GM12875 (cell line): Measurements from ENCODE around the gene CYP3A5.
"Not testable (repeated sequence)": the region's sequence is repeated elsewhere in the genome, so short reads cannot be mapped to it uniquely, and the experiment has no call there.

Experiments
- H3K4me3 ChIP-seq: one replicate; pipeline ENCODE4 v1.5.1; 2011; ENCODE audit warnings: low read depth, low read length, control low read depth
- CTCF ChIP-seq: IDR thresholded peaks from 2 replicates; pipeline ENCODE4 v1.5.1; 2011; ENCODE audit warnings: low read depth, mild to moderate bottlenecking, control low read depth, inconsistent platforms, low read length, moderate library complexity, borderline replicate concordance; ENCODE audit not compliant: insufficient read depth

The CYP3A5 gene

GRCh38 chr7:99642027-99642426, 37.8 kb downstream of the CYP3A5 start:
- TF ChIP-seq CTCF, result no peak
- no peak overlapping the region for H3K4me3 ChIP-seq

GRCh38 chr7:99639267-99639666, 40.5 kb downstream of the CYP3A5 start:
- no peak for TF ChIP-seq CTCF
- no peak overlapping the region for H3K4me3 ChIP-seq

- TF ChIP-seq CTCF, result no peak
- H3K4me3 ChIP-seq, result no peak overlapping the region
Observed at GRCh38 chr7:99638731-99639130, 41.1 kb downstream of the CYP3A5 start.

DNA sequence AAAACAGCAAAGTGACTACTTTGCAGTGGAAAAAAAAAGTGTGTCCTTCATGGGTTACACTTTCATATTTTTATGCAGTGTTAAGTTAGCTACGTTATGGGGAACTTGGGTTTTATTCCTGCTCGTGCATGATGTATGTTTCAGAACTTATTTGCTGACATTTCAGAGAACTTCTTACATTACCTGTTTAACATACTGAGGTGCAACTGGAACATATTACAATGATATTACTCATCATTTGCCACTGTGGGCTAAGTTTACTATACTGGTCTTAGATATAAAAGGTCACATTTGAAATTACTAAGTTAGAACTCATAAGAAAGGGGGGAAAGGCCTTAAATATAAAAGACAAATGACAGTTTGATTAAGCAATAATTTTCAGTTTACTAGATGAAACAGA, 42.4 kb downstream of the CYP3A5 start:
- not testable (repeated sequence) for H3K4me3 ChIP-seq

DNA sequence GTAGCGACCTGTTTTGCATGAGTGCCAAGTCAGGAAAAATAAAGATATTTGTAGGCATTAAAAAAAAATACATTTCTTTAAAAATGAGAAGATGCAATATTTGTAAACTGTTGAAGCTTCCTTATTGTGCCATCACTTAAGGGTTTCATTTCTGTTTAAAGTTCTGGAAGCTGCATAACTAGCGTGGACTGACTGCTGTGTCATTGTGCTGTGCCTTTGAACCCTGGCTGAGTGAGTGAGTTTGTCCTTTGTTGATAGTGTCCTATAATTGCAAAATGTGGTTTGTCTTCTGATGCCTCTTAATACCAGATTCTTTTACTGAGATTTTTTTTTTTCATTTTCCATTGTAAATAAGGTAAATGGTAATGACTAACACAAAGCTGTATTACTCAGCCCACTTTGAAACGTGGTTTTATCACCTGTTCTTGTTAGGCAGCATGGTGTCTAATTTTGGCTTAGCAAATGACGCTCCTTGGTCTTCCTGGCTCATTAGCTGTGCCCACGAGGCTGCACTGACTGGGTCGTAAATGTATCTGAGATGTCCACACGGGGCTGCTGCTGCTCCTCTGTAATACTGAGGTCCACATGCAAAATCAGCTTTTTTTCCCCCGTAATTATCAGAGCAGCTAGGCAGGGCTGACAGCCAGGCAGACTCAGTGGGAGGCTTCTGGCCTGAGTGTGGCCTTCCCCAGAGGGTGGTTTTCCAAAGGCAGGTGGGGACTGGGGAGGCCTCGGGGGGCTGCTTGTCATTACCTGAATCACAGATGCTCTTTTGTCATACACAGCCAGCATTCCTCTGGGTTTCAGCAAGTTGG, 48.3 kb downstream of the CYP3A5 start:
- H3K4me3 ChIP-seq, result no peak overlapping the region
- TF ChIP-seq CTCF, result no peak

GRCh38 chr7:99629643-99630042, 50.2 kb downstream of the CYP3A5 start:
- no peak for TF ChIP-seq CTCF
- no peak overlapping the region for H3K4me3 ChIP-seq

DNA sequence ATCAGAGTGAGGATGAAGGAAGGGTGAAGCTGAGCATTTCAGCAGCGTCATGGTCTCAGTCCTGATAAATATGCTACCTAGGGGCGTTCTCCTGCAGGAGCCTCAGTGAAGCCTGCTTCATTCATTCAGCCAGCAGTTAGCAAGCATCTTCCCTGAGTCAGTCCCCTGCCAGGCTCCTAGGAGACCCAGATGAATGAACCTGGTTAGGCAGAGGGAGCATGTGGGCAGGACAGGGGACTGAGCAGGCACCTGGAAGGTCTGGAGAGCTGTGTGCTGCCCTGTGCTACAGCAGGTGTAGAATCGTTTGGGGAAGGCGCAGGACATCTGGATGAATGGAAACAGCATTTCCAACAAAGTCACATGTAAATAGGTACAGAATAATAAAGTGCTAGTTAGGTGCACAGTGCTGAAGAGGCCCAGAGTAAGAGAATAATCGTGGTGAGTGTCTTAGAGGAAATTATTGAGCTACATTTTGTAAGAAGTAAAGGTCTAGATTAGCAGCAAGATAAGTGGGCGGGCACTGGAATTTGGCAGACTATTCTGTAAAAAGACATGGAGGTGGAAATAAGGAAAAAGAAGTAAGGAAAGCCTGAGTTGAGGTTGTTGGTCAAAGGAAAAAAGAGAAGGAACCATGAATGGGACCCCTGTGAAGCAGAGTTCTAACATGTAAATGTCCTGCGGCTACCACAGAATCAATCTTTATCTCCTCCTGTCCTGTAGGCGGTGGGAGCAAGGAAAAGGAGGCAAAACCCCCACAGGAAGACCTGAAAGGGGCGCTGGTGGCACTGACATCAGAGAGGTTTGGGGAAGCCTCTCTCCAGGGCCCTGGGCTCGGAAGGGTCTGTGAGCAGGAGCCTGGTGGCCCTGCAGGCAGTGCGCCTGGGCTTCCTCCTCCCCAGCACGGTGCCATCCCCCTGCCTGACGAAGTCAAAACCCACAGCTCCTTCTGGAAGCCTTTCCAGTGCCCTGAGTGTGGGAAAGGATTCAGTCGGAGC, 51.0 kb downstream of the CYP3A5 start:
- H3K4me3 ChIP-seq, result no peak overlapping the region
- TF ChIP-seq CTCF, result no peak
